GM12878 (cell line): Measurements from ENCODE around the gene ELF2. TPM values are rescaled to one million over a fixed set of nuclear protein-coding genes. Genes with fewer than 3 reads are reported as not detected.

Source experiments
- ATAC-seq: fragments of 200-7000 bp; cut with Tn5 transposase; 3 replicates; pipeline ENCODE4 v1.9.1; 2020; ENCODE audit warnings: mild to moderate bottlenecking, moderate library complexity
- BruUV-seq: library from RNA; stranded (reverse); fragments of 400-500 nt; replicated peaks from 2 replicates; lab custom pipeline; 2021; lab: Mats Ljungman, UMichigan
- CTCF ChIA-PET: fragments of 300-600 bp; sonication (Branson Sonifier 250); formaldehyde crosslinking; extraction: SDS; loops from one replicate; lab custom pipeline; 2021; ENCODE audit warnings: inconsistent platforms; lab: Yijun Ruan, JAX
- POLR2A ChIA-PET: fragments of 350-600 bp; formaldehyde crosslinking; extraction: SDS; loops from one replicate; lab custom pipeline; 2021; ENCODE audit warnings: inconsistent platforms; lab: Charles Lee
- RAD21 ChIA-PET: fragments of 300-600 bp; sonication (Branson Sonifier 250); formaldehyde crosslinking; loops from one replicate; lab custom pipeline; 2023; ENCODE audit warnings: antibody characterized with exemption; ENCODE audit not compliant: unreplicated experiment; lab: Charles Lee
- SMC1A ChIA-PET: fragments of 300-600 bp; sonication (Branson Sonifier 250); formaldehyde crosslinking; loops from one replicate; lab custom pipeline; 2023; ENCODE audit not compliant: unreplicated experiment, uncharacterized antibody; lab: Charles Lee
- DNase-seq: peaks from one replicate; pipeline ENCODE4 v3.0.0-alpha.2; 2011; ENCODE audit warnings: low read depth, low spot score
- FAIRE-seq: peaks from 3 replicates; lab custom pipeline; 2011; peaks lifted over from hg19 to GRCh38; lab: Jason Lieb, UNC
- H2AFZ ChIP-seq: 2 replicates; pipeline ENCODE4 v1.6.0; 2011; ENCODE audit warnings: low read depth, low read length, control low read depth; ENCODE audit not compliant: control insufficient read depth
- H3K27ac ChIP-seq: 2 replicates; pipeline ENCODE4 v1.5.1; 2011; ENCODE audit warnings: control low read depth; ENCODE audit not compliant: control insufficient read depth, insufficient read depth
- H3K27me3 ChIP-seq, 2 experiments: replicated peaks in 1 of 2; 2 replicates each; pipeline versions ENCODE4 v1.6.0 to v1.6.1; 2011; ENCODE audit warnings: low read length in 1 of 2; ENCODE audit not compliant: control insufficient read depth in 2 of 2, insufficient read depth in 2 of 2
- H3K36me3 ChIP-seq, 2 experiments: 2 replicates each; pipeline ENCODE4 v1.5.1; 2011; ENCODE audit warnings: low read length in 1 of 2; ENCODE audit not compliant: control insufficient read depth in 2 of 2, insufficient read depth in 2 of 2
- H3K4me1 ChIP-seq: 2 replicates; pipeline ENCODE4 v1.6.1; 2011; ENCODE audit warnings: mild to moderate bottlenecking, low read length, moderate library complexity, mixed read lengths; ENCODE audit not compliant: control insufficient read depth, insufficient read depth
- H3K4me2 ChIP-seq: 2 replicates; pipeline ENCODE4 v1.6.0; 2011; ENCODE audit warnings: control low read depth; ENCODE audit not compliant: control insufficient read depth, insufficient read depth
- H3K4me3 ChIP-seq: fragments of 200-600 bp; sonication (generic); 2 replicates; pipeline ENCODE4 v1.5.1; 2016
- H3K79me2 ChIP-seq: 2 replicates; pipeline ENCODE4 v1.6.0; 2011; ENCODE audit warnings: low read length; ENCODE audit not compliant: control insufficient read depth, insufficient read depth
- H3K9ac ChIP-seq: 2 replicates; pipeline ENCODE4 v1.8.0; 2011; ENCODE audit warnings: low read length, control low read depth, mixed read lengths; ENCODE audit not compliant: control insufficient read depth, insufficient read depth
- H3K9me3 ChIP-seq: replicated peaks from 3 replicates; pipeline ENCODE4 v1.5.1; 2011; ENCODE audit warnings: mild to moderate bottlenecking, low read length; ENCODE audit not compliant: control insufficient read depth, insufficient read depth
- H4K20me1 ChIP-seq: 2 replicates; pipeline ENCODE4 v1.6.0; 2011; ENCODE audit not compliant: control insufficient read depth, insufficient read depth
- CBFB ChIP-seq: IDR thresholded peaks from 2 replicates; pipeline ENCODE4 v1.6.1; 2016; ENCODE audit warnings: antibody characterized with exemption, low read depth
- CREB1 ChIP-seq: IDR thresholded peaks from 2 replicates; pipeline ENCODE4 v1.6.1; 2012; ENCODE audit warnings: low read depth, mild to moderate bottlenecking, inconsistent platforms
- GATAD2B ChIP-seq: fragments of 450-650 bp; conservative IDR thresholded peaks from 2 replicates; pipeline ENCODE4 v1.6.1; 2017; ENCODE audit warnings: low read depth, mild to moderate bottlenecking, moderate library complexity
- KLF5 ChIP-seq: fragments of 450-650 bp; IDR thresholded peaks from 2 replicates; pipeline ENCODE4 v1.6.1; 2014; ENCODE audit warnings: mild to moderate bottlenecking; ENCODE audit not compliant: partially characterized antibody
- MEF2A ChIP-seq: IDR thresholded peaks from 2 replicates; pipeline ENCODE4 v1.6.1; 2011; ENCODE audit warnings: low read depth, mild to moderate bottlenecking, low read length, moderate library complexity; ENCODE audit not compliant: insufficient read depth
- MXI1 ChIP-seq: fragments of 150-350 bp; IDR thresholded peaks from 2 replicates; pipeline ENCODE4 v1.6.1; 2011; ENCODE audit warnings: low read depth, mild to moderate bottlenecking, inconsistent platforms, low read length, improper control_type of control experiment
- PAX8 ChIP-seq: fragments of 450-650 bp; IDR thresholded peaks from 2 replicates; pipeline ENCODE4 v1.6.1; 2017; ENCODE audit warnings: mild to moderate bottlenecking, moderate library complexity
- RCOR1 ChIP-seq: conservative IDR thresholded peaks from 2 replicates; pipeline ENCODE4 v1.6.1; 2012; ENCODE audit warnings: low read depth, low read length, improper control_type of control experiment
- YBX1 ChIP-seq: fragments of 450-650 bp; IDR thresholded peaks from 2 replicates; pipeline ENCODE4 v1.6.1; 2016; ENCODE audit warnings: antibody characterized with exemption
- WGBS: methylation state at CpG from one replicate; pipeline ENCODE4 v1.1.6; 2016; ENCODE audit warnings: low lambda C conversion rate; ENCODE audit not compliant: insufficient replicate concordance, insufficient coverage; ENCODE audit errors: missing lambda C conversion rate; 5-methylcytosine and 5-hydroxymethylcytosine counted together
- in situ Hi-C: fragments of 300-500 bp; cut with MboI; formaldehyde crosslinking; loops from 9 replicates; pipeline ENCODE4 v1.14.3; 2018; ENCODE audit warnings: mixed read lengths
- intact Hi-C: fragments of 100-400 bp; cut with micrococcal nuclease; formaldehyde crosslinking; loops from one replicate; pipeline ENCODE4 v1.14.2; 2022; ENCODE audit not compliant: unreplicated experiment
- polyA plus RNA-seq, 11 experiments: library from polyadenylated mRNA; depleted of rRNA in 4 of 11; unstranded in 6 of 11; stranded (reverse) in 5 of 11; fragments of >200 nt; fragmentation: Nextera tagmentation in 4 of 11; fragmentation: Illumina TruSeq in 1 of 11; extraction: Ambion mirVana in 4 of 11; extraction: Trizol in 1 of 11; gene quantifications; 1 replicate in 1 of 11; 2 replicates in 10 of 11; pipeline versions ENCODE4 v1.2.1 to v1.2.3, GENCODE V29; 2011 to 2016; ENCODE audit warnings: inconsistent platforms in 2 of 11, missing spikeins in 2 of 11, low read depth in 1 of 11
- total RNA-seq, 4 experiments: library from RNA; depleted of rRNA in 3 of 4; stranded (reverse); fragments of >200 nt in 3 of 4; fragmentation: Illumina TruSeq in 1 of 4; extraction: Trizol in 1 of 4; gene quantifications; 2 replicates each; pipeline versions ENCODE4 v1.2.1 to v1.2.3, GENCODE V29; 2013 to 2021
- TF ChIP-seq, protein P1 (sequence below): fragments of 450-650 bp; IDR thresholded peaks from 2 replicates; pipeline ENCODE4 v1.6.1; 2016; ENCODE audit warnings: mild to moderate bottlenecking, moderate library complexity, borderline replicate concordance
- TF ChIP-seq, protein P2 (sequence below): IDR thresholded peaks from 2 replicates; pipeline ENCODE4 v1.6.1; 2012; ENCODE audit warnings: low read length, inconsistent platforms

ELF2 gene
- total and polyA plus RNA-seq, 10 of the 15 experiments (the other 5 are each of a cell fraction or from before 2014, with no cell fraction given), result 10.5 to 30.1 (median 20.5) TPM

DNA sequence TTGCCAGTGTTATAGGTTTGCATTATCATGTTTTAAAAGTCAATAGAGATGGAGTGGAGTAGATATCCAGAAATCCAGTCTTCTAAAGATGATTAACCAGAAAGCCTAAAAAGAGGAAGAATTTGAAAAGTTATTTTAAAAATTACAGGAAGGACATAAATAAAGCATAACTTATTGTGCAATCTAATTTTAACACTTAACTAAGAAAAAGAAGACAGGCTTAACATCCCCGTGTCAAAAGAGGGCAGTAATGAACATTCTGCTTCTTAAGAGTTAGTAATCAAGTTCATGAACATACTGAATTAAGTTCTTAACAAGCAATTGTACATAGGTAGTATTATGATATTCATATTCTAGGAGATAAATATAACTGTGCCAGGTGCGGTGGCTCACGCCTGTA is 39.3 kb downstream of the ELF2 start:
- Histone ChIP-seq H3K27me3 (no peaks in the 10 kb centered on the region), H4K20me1 (no peaks in the 10 kb centered on the region; the same call in 1 of the 2 replicates), H3K79me2 (no peaks in the 10 kb centered on the region), H3K9me3 (no peaks in the 10 kb centered on the region), H3K36me3 (no peaks in the 10 kb centered on the region), H3K27ac (no peak overlapping the region), H2AFZ (no peak overlapping the region), H3K9ac (no peak overlapping the region), H3K4me3 (no peak overlapping the region), H3K4me1 (no peaks in the 10 kb centered on the region), H3K4me2 (no peak overlapping the region)
- FAIRE-seq (no peak), ATAC-seq (no peak), DNase-seq (no peak)
- ChIA-PET RAD21 (no interaction called here), CTCF (no interaction called here), POLR2A (no interaction called here), SMC1A (no interaction called here)
- no peak for TF ChIP-seq RCOR1
- TF ChIP-seq PAX8, result no peak
- TF ChIP-seq KLF5, result no peak
- intact Hi-C loops (no loop called here), in situ Hi-C loops (no loop called here)
- BruUV-seq, result no TSS peak
- 63% methylated on average over 3 of the region's 3 CpGs for WGBS

DNA sequence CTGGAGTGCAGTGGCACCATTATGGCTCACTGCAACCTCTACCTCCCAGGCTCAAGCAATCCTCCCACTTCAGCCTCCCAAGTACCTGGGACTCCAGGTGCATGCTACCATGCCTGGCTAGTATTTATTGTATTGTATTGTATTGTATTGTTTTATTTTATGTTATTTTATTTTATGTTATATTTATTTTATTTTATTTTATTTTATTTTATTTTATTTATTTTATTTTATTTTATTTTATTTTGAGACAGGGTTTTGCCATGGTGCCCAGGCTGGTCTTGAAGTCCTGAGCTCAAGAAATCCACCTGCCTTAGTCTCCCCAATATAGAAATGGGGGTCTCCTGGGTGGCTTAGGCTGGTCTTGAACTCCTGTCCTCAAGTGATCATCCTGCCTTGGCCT is 42.6 kb downstream of the ELF2 start:
- Histone ChIP-seq H3K9me3 (no peaks in the 10 kb centered on the region), H3K4me1 (no peaks in the 10 kb centered on the region), H2AFZ (no peak overlapping the region), H3K36me3 (no peaks in the 10 kb centered on the region), H3K27me3 (no peaks in the 10 kb centered on the region), H3K79me2 (no peaks in the 10 kb centered on the region), H4K20me1 (no peaks in the 10 kb centered on the region), H3K27ac (no peak overlapping the region), H3K4me2 (no peak overlapping the region), H3K4me3 (no peak overlapping the region), H3K9ac (no peak overlapping the region)
- in situ Hi-C loops (no loop called here), intact Hi-C loops (no loop called here)
- ATAC-seq (no peak), FAIRE-seq (no peak), DNase-seq (no peak)
- ChIA-PET SMC1A (no interaction called here), CTCF (no interaction called here), RAD21 (no interaction called here), POLR2A (no interaction called here)
- BruUV-seq, result no TSS peak
- TF ChIP-seq PAX8 (no peak), CBFB (no peak), CREB1 (no peak), GATAD2B (no peak), YBX1 (no peak), KLF5 (no peak), MEF2A (no peak), MXI1 (no peak)
- TF ChIP-seq, protein P1, sequence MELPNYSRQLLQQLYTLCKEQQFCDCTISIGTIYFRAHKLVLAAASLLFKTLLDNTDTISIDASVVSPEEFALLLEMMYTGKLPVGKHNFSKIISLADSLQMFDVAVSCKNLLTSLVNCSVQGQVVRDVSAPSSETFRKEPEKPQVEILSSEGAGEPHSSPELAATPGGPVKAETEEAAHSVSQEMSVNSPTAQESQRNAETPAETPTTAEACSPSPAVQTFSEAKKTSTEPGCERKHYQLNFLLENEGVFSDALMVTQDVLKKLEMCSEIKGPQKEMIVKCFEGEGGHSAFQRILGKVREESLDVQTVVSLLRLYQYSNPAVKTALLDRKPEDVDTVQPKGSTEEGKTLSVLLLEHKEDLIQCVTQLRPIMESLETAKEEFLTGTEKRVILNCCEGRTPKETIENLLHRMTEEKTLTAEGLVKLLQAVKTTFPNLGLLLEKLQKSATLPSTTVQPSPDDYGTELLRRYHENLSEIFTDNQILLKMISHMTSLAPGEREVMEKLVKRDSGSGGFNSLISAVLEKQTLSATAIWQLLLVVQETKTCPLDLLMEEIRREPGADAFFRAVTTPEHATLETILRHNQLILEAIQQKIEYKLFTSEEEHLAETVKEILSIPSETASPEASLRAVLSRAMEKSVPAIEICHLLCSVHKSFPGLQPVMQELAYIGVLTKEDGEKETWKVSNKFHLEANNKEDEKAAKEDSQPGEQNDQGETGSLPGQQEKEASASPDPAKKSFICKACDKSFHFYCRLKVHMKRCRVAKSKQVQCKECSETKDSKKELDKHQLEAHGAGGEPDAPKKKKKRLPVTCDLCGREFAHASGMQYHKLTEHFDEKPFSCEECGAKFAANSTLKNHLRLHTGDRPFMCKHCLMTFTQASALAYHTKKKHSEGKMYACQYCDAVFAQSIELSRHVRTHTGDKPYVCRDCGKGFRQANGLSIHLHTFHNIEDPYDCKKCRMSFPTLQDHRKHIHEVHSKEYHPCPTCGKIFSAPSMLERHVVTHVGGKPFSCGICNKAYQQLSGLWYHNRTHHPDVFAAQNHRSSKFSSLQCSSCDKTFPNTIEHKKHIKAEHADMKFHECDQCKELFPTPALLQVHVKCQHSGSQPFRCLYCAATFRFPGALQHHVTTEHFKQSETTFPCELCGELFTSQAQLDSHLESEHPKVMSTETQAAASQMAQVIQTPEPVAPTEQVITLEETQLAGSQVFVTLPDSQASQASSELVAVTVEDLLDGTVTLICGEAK, result no peak
- TF ChIP-seq, protein P2, sequence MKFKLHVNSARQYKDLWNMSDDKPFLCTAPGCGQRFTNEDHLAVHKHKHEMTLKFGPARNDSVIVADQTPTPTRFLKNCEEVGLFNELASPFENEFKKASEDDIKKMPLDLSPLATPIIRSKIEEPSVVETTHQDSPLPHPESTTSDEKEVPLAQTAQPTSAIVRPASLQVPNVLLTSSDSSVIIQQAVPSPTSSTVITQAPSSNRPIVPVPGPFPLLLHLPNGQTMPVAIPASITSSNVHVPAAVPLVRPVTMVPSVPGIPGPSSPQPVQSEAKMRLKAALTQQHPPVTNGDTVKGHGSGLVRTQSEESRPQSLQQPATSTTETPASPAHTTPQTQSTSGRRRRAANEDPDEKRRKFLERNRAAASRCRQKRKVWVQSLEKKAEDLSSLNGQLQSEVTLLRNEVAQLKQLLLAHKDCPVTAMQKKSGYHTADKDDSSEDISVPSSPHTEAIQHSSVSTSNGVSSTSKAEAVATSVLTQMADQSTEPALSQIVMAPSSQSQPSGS, result no peak
